GM03348 (cell line): ENCODE data around the gene BCL2.

Experiments used
- DNase-seq: peaks from one replicate; pipeline ENCODE4 v3.0.0; 2012; ENCODE audit warnings: low spot score

BCL2 gene

GRCh38 chr18:63326011-63326410 lies 6.4 kb upstream of the BCL2 start:
- no peak for DNase-seq

GRCh38 chr18:63325086-63325686 lies 5.6 kb upstream of the BCL2 start:
- DNase-seq: no peak

GRCh38 chr18:63322908-63323634 lies 3.5 kb upstream of the BCL2 start:
- DNase-seq: peak; percentile 75

GRCh38 chr18:63322206-63322605 lies 2.6 kb upstream of the BCL2 start:
- DNase-seq: no peak

DNA sequence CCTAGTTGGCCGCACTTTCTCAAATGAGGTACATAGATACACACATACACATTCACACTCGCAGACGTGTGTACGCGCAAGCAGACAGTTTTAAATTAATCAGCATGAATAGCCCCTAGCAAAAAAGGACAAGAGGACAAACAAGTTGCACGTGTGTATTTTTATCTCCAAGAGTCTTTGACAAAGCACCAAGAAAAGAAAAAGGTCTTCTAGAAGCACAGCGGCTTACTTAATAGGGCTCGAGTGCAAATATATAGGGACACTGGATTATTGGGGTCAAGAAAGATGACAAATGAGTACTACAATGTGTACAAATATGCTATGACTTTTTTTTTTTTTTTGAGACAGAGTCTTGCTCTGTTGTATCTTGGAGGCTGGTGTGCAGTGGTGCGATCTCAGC lies 1.7 kb upstream of the BCL2 start:
- no peak for DNase-seq

DNA sequence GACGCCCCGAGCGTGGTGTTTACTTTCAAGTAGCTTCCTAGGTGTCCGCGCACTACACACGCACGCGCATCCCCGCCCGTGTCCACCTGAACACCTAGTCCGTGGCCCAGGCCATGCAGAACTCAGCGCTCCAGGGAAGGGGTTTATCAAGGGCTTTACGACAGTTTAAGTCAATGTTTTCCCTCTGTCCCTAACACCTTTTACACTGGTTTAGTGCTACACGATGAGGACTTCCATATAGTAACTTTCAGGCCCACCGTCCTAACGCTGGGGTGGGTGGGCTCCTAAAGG lies 1.4 kb upstream of the BCL2 start:
- DNase-seq: no peak

DNA sequence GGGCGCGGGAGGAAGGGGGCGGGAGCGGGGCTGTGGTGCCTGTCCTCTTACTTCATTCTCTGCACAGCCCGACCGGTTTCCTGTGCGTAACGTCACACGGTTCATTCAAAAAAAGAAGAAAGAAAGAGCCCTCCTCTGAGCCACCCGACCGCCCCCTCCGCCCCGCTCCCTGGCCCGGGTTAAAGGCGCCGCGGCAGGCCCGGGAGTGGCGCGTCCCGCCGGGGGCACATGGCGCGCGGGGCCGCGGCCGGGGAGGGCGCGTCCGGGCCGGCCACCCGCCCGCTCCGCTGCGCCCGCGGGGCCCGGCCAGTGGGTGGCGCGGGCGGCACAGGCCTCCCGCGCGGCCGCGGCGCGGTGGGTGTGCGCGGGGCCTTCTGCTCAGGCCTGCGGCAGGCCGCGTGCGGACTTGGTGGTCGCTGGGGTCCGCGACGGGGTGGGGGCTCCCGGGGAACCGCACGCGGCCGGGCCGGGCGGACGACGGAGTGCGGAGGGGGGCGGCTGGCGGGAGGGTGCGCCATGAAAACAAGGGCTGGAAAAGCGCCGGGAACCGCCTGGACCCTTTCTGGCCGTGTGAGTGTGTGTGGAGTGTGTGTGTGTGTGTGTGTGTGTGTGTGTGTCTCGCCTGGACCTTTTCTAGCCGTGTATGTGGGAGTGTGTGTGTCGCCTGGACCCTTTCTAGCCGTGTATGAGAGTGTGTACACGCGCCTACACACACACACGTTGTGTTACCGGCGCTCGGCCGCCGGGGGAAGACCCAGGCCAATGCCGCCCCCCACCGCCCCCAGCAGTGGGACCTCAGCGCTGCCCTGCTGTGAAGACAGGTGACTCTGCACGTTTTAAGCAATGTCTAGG lies 780 bp upstream of the BCL2 start:
- DNase-seq: peak; percentile 90

- no peak for DNase-seq
Measured at GRCh38 chr18:63318889-63319382, 633 bp downstream of the BCL2 start.

DNA sequence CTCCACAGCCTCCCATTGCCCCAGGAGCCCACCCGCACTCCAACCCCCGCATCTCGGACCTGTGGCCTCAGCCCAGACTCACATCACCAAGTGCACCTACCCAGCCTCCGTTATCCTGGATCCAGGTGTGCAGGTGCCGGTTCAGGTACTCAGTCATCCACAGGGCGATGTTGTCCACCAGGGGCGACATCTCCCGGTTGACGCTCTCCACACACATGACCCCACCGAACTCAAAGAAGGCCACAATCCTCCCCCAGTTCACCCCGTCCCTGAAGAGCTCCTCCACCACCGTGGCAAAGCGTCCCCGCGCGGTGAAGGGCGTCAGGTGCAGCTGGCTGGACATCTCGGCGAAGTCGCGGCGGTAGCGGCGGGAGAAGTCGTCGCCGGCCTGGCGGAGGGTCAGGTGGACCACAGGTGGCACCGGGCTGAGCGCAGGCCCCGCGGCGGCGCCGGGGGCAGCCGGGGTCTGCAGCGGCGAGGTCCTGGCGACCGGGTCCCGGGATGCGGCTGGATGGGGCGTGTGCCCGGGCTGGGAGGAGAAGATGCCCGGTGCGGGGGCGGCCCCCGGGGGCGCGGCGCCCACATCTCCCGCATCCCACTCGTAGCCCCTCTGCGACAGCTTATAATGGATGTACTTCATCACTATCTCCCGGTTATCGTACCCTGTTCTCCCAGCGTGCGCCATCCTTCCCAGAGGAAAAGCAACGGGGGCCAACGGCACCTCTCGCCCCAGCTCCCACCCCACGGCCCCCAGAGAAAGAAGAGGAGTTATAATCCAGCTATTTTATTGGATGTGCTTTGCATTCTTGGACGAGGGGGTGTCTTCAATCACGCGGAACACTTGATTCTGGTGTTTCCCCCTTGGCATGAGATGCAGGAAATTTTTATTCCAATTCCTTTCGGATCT lies 1.3 kb downstream of the BCL2 start:
- peak; percentile 29 for DNase-seq

DNA sequence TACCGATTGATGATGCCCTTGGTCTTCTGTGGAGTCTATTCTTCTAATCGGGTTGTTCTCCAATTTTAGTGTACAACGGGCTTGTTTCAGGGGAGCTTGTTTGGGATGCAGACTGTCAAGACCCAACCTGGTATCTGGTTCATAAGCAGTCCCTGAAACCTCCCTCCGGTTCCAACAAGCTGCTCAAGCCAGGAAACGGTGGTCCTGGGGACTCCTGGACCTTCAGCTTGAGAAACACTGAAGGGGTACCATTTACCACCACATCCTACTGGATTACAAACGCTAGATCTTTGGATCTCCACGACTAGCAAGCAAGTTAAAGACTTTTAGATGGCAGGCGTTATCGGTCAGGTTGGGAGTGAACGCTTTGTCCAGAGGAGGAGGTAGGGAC lies 2.0 kb downstream of the BCL2 start:
- no peak for DNase-seq

GRCh38 chr18:63316612-63317555 lies 2.7 kb downstream of the BCL2 start:
- DNase-seq: no peak

DNA sequence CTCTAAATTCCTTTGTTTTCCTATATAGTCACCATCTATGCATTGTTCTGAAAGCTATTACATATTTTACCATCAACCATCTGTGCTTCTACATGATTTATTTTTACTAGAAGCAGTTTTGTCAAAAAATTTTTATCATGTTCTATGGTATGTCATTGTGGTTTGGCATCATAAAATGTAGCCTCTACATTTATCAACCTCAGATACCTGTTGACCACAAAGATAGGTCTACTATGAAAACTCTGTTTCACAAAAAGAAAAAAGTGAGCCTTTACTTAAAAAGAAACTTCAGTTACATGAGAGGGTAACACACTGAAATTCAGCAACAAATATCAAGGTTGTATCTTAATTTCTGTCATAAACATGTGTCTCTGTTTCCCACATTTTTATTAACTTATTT lies 3.7 kb downstream of the BCL2 start:
- no peak for DNase-seq

DNA sequence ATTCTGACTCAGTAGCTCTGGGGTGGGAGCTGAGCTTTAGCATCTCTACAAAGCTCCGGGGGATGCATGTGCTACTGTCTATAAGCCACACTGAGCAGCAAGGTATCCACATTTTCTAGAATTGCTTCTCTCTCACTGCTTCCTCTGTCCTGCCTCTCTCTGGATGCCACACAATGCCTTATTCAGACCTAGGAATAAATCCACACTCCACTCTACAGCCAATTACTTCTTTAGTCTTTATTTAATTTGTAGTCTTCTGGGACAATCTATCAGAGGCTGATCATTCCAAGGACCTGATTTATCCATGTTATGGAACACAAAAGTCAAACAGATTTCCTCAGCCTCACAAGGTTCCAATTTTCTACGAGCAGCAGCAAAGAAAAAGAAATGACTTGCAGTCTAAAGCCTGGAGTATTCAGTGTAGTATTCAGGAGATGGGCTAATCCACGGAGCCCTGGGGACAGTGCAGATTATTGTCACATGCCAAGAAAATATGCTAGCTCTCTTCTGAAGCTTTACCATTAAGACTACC lies 4.4 kb downstream of the BCL2 start:
- DNase-seq: no peak

DNA sequence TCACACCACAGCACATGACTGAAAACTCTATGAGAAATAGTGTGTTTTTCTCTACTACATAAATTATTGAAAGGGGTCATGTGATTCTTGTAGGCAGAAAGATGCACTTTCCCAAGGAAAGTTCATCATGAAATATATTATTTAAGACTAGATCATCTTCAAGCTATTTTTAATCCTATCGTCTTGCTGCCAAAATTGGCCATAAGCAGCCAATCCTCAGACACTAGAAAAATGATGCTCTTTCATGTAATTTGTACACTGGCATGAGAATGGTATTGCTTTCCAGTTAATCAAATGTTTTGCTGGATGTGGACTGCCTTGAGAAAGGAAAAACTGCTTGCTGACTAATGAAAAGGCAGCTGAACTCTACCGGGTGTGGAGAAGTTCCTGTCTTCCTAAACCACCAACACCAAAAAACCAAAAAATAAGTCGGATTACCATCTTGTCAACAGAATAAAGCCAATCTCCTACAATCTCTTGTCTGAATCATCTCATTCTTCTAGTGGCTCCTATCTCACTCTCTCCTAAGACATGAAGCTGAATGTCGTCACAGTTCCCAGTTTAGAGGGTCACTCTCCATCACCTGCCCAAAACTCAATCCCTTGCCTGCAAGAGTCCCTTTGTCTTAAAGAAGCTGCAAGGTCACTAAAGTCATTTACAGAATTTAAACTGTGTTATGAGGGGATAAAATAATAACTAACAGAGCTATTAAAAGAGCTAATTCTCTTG lies 5.3 kb downstream of the BCL2 start:
- DNase-seq: no peak

DNA sequence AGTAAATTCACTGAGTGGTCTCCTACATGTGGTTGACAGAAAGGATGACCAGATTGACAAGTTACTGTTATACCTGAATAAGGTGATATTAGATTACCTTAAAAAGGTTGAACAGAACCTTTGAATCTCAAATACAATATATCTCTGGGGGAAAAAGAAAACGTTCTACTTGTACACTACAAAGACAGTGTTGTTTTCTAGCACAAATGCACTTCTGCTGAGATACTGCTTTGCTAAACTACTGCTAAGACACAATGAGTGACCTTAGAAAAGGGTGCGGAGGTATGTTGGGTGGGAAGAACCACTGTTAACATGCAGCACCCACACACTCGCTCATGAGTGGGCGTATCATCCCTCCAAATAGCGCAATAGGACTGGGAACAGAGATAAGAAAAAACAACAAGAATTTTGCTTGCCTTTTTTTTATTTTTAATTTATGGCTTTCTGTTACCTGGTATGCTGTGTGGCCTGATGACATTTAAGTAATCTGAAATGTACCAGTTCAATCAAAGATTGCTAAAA lies 6.1 kb downstream of the BCL2 start:
- DNase-seq: no peak

DNA sequence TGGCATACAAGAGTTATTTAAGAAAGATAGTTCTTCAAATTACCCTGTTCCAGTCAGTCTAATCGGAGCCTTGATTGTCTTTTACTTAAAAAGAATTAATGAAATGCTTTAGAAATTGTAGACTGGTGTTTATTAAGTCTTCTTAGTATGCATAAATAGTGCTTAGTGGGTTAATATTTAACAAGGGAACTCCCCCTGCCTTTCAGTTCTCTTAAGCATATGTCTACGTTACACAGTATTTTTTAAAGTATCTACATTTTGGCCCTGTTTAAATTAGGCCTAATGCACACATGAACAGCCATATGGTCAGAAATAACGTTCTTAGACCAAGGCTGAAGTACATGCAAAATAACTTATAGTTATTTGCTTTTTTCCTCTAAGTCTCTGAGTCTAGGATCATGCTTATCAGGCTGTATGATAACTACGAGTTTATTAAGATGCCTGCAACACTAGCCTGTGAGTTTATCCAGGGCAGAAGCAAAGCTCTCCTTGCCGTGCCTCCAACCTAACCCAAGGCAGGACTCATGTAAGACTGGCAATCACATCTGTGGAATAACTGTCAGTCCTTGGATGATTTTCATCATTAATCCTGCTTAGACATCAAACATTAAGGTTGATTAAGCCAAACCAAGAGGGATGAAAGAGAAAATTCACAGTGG lies 6.7 kb downstream of the BCL2 start:
- no peak for DNase-seq

DNA sequence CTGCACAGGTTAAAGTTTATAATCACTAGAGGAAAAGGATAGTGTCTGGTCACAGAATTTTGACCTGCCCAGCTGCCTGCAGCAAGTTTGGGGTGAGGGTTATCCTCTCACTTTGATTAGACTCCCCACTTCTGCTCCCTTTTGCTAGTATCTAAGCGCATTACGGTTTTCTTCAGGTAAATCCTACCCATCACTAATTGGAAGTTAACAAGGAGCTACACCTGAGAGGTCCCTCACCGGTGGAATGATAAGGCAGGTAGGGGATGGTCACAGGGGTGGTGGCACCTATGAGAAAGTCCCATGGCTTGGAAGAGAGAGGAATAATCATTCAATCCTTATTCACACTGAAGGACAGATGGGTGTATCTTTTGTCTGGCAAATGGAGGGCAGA lies 7.6 kb downstream of the BCL2 start:
- DNase-seq: no peak

DNA sequence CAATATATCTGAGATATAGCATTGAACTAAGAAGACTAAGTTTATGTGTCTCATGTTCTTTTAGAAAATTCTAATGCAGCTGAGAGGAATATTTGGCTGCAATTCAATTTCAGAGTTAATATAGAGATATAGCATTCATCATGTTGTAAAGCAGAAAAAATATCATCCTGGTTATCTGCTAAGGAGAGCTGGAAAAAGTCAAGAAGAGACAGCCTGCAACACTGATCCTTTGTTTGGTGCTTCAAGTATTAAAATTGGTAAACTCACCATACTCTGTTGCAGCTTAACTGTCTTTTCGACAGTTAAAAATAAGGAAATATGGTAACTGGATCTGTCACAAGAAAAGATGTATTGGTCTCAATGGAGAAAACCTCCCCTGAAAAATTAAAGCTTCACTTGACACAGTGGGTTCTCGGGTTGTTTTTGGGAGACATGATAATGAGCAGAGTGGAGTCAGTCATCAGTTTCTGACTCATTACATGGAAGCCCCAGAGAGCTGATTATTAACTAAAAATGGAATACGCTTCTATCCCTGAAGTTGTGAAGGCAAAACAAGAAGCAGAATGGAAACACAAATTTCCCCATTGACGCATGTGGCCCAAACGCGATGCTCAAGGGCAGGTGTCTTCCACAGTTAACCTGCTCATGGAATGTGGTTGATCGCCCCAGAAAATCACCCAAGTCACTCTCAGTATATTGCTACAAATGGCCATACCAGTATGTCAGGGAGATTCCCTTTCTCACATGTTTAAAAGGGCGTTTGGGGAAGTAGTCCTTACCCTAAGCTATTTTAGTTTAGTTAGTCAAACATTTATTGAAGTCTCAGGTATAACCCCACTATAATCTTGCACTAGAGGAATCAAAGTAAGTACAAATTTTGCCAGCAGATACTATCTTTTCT lies 8.2 kb downstream of the BCL2 start:
- DNase-seq: no peak
